Measurements from ENCODE around the gene ENTPD6.

- no peak for TF ChIP-seq POLR2A (IDR thresholded peaks at IDR 0.05)
- no peak for TF ChIP-seq CTCF (IDR thresholded peaks at IDR 0.05)
Observed at GRCh38 chr20:25214819-25215218, 19.3 kb downstream of the ENTPD6 start.

Measured in esophagus squamous epithelium (tissue), 4 donors.